Stimulated activated CD4-positive, alpha-beta T cell treated with anti-CD3 and anti-CD28 coated beads, Interleukin-4, amount 100 ng/mL, for 48 hours (primary cell): ENCODE results near the gene ESR2.
"Not testable (repeated sequence)": the region's sequence is repeated elsewhere in the genome, so short reads cannot be mapped to it uniquely, and the experiment has no call there.

Experiments used
- DNase-seq, 2 donors: peaks; one replicate each; pipeline ENCODE4 v3.0.0-alpha.2; 2020; ENCODE audit warnings: low read depth in 2 of 2

The ESR2 gene

DNA sequence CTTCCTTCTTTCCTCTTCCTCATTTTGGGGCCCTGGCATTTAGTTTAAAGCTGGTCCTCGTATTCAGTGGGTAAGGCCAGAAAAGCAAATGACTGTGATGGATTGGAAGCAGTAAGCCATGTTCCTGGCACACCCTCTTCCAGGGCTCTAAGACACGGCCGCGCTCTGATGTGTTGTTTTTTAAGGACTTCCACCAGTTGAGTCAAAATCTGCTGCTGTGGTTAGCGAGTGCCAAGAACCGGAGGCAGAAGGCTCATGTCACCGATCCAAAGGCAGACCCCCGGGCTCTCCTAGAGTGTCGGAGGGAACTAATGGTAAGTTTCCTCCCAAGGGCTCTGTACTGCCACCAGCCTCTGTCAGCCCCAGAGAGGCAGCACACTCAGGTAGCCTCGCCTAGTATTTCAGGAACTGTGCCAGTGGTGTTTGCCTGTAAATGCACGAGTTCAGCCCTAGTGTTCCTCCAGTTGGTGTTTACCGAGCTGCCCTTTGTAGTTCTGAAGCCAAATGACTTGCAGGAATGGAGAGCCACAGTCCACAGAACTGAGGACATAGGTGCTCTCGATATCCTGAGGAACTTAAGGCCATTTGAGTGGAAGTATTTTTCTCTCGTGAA lies 72.7 kb downstream of the ESR2 start:
- no peak for DNase-seq

DNA sequence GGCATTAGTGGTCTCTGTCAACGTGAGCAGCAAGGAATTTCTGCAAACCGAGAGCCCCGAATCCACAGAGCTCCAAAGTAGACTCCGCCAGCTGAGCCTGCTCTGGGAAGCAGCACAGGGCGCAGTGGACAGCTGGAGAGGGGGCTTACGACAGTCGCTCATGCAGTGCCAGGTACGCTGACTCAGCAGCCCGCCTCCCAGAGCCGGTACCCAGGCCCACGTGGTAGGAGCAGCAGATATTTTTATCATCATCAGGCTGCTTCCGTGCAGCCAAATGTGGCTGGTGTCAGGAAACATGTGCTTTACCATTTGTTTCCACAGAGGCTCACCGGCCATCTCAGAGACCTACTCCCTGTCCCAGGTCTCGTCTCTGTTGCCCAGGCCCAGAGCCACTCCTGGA lies 73.7 kb downstream of the ESR2 start:
- DNase-seq = no peak

DNA sequence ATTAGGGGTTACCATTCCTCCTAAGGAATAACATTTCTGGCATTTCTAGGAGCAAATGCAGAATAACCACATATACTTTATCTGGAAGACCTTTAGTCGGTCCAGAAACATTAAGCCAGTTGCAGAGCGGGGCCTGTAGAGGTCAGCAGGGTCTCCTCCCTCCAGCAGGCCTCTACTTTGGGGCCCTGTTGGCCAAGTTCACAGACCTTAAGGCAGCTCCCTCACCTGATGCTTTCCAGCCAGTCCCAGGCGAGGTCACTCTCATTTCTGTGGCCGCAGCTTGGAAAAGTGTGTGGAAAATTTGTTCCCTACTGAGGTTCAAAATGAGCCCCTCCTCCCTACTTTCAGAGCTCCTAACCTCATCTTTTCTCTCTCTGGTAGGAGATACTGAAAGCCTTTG lies 74.1 kb downstream of the ESR2 start:
- no peak for DNase-seq

DNA sequence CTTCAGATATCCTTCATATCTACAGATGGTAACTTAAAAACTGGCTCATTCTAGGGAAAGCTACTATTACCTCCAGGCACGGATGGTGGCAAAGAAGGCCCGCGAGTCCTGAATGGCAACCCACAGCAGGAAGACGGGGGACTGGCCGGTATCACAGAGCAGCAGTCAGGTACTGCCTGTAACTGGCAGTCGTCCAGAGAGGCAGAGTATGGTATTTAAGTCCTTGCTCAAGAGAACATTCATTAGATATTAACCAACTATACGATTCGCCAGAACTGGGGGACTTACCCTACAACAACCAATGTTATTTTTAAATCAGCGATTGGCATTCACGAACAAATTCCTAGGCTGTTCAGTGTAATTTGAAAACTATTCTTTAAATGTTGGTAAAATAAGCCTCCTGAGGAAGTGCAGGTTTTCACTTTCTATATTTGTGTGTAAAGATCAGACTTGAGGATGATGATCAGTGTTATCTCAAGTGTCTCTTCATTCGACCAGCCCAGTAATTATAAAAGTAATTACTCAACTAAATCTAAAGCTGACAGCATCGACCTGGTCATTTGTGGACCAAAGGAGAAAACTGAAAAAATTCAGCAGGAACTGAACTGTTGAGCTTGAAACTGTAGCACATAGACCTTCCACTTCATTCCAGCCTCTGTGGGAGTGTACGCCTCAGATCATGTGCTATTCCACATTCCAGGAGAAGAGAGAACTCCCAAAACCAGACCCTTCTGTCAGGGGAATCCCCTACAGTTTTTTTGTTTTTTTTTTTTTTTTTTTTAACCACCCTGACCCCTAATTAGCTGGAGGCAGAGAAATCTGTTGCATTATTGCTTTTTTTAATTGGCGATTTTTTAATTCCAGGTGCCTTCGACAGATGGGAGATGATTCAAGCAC lies 75.6 kb downstream of the ESR2 start:
- DNase-seq = no peak

DNA sequence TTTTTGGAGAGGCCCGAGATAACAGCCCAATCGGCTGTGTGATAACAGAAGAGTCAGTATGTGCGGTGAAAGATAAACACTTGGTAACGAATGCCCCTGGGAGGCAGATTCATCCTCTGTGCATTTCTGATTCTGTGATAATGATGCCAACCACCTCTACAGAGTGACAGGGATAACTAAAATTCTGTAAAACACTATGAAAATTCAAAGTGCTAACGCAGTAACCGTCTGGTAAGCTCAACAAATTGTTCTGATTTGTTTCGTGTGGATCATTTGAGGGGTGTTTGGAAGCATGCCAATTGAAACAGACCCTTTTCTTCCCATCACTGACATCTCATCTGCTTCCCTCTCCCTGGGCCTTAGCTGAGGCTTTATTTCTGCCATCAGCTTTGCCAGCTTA lies 76.3 kb downstream of the ESR2 start:
- no peak for DNase-seq

DNA sequence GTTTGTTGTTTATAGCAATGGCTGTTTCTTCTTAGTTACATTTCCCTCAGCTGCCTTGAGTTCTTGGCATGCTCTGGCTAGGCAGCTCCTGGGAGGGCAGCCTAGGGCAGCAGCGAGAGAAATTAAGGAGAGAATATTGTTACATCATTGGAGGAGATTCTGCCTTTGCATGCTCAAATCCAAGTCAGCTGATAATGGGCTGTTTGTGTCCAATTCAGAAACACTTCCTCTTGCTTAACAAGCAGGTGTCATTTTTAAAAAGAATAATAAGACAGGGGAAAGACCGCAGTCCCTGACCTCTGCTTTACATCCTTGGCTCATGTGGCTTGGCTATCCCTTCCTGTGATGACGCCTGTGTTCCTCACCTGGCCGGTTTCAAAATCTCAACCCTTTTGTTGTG lies 76.9 kb downstream of the ESR2 start:
- DNase-seq = no peak

DNA sequence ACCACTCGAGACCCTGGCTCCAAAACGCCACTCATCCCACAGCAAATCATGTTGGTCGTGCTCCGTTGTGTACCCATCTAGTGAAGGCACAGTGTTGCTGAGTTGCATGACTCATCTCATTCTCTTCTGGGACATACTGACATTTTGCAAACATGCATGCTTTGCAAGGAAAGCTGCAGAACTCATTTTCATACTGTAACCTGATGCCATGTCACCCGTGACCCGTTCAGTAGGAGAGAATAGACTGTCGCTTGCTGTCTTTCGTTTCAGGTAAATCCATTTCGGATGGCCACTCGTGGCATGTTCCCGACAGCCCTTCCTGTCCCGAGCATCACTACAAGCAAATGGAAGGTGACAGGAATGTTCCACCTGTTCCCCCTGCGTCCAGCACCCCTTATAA lies 78.2 kb downstream of the ESR2 start:
- DNase-seq = no peak

DNA sequence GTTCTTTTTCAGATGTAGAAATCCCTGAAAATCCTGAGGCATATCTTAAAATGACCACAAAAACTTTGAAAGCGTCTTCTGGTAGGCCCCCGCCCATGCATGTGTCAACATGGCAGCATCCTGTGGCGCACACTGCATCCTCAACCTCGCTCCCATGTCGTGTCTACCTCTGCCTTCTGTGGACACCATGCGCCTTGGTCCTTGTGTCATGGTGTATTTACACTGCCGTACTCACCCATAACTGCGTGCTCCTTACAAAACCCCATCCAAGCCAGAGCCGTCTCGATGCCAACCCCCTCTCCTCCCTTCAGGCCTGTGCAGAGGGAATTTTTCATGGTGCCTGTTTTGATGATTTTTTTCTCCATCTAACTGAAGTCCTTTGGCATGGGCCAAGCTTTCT lies 78.9 kb downstream of the ESR2 start:
- no peak for DNase-seq

DNA sequence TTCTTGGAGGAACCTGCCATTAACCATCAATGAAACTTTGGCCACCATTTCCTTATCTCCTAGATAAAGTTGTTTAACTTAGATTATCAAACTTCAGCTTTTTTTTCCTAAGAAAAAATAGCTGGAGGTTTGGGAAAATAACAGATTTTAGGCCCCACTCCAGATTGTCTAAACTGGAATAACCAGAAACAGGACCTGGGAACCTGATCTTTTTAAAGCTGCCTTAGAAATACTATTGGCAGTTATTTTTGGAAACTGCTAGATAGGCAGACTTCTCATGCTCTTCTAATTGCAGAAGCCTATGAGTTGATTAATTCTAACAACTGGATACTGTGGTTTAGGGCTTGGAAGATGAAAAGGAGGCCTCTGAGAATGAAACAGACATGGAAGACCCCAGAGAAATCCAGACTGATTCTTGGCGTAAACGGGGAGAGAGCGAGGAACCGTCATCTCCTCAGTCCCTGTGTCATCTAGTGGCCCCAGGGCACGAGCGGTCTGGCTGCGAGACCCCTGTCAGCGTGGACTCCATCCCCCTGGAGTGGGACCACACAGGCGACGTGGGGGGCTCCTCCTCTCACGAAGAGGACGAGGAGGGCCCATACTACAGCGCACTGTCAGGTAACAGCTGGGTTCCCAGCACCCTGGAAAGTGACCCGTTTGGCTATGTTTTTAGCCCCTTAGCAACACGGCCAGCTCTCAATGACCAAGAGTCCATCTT lies 80.2 kb downstream of the ESR2 start:
- DNase-seq = no peak

DNA sequence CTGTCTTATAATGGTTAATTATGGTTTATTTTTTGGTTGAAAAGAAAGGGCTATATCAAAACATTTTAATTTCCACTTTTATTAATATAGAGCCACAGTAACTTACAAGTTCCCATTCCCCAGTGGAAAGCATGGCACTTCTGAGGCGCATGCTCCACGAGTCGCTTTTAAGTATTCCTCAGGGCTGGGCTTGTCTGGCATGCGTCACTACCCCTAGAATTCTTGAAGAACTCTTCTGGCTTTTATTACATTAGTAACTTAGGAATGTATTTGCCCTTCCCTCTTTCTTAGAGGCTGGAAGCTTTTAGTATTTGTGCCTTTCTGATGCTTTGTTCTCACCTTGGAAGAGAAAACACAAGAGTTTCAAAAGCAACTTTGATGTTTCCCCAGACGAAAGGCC lies 81.1 kb downstream of the ESR2 start:
- DNase-seq = no peak

DNA sequence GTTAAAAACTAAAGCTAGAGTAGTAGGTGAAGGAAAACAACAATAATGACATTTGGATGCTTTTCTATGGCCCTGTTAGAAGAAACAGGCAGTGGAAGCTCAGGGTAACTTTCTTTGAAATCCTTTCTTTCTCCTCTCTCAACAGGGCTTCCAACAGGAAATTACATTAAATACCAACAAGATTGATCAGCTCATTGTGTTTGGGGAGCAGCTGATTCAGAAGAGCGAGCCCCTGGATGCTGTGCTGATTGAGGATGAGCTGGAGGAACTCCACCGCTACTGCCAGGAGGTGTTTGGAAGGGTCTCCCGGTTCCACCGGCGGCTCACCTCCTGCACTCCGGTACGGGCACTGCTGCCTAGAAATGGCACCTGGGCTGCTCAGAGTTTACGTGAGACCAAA lies 81.5 kb downstream of the ESR2 start:
- no peak for DNase-seq

DNA sequence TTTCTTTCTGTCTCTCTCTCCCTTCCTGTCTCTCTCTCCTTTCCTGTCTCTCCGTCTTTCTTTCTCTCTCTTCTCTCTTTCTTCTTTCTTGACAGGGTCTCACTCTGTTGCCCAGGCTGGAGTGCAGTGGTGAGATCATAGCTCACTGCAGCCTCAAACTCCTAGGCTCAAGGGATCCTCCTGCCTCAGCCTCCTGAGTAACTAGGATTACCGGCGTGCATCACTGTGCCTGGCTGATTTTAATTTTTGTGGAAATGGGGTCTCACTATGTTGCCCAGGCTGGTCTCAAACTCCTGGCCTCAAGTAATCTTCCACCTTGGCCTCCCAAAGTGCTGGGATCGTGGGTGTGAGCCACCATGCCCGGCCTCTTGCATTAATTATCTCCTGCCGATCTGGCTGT lies 83.3 kb downstream of the ESR2 start:
- DNase-seq = not testable (repeated sequence)

DNA sequence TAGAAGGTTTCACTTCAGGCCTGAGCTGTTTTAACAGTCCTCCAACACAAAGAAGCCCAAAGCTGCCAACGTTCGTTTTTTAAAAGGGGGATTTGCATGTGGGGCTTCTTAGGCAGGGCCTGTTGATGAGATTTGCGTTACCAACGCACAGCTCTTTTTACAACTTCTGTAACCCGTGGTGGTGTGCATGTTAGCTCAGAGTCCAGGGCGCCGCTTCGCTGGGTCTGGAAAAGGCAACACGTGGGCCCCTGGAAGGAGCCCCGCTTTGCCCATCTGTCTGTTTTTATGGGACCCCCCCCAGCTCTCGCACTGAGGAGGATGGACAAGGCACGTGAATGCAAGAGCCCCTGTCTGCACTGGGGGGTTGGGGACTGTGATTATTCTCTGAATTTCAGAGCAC lies 84.0 kb downstream of the ESR2 start:
- no peak for DNase-seq

DNA sequence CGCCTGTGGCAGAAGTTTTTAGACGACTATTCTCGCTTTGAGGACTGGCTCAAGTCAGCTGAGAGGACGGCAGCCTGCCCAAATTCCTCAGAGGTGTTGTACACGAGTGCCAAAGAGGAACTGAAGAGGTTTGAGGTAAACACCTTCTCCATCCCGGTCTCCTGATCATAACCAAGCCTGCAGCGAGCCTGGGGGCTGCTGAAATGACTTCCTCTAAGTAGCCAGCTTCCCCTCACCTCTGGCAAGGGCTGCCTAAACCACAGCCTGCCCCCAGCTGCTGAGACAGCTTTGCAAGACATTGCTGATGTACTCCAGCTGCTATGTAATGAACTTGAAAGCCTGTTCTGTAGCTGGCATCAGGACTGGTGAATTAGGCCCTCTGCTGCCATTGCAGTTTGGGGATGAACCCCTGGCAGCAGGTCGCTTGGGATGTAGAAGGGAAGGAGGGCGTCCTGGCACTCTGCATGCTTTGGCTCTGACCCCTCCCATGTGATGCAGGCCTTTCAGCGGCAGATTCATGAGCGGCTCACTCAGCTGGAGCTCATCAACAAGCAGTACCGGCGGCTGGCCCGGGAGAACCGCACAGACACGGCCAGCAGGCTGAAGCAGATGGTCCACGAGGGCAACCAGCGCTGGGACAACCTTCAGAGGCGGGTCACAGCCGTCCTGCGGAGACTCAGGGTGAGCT lies 84.6 kb downstream of the ESR2 start:
- no peak for DNase-seq

DNA sequence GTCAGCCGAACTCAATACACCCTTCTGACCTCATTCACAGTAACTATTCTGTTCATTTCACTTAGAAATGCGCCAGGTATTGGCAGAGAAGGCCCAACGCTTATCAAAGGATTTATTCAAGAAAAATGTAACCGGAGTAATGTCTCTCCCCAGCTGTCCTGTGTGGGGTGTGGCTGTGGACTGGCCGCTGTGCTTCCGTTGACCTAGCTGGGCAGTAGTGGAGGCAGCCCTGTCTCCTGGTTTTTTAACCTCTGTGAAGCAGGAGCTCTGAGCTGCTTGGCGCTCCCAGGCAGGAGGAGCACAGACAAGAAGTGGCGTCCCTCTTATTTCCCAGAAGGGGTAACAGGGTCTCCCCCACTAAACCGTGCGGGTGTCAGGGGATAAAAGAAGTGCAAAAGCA lies 85.2 kb downstream of the ESR2 start:
- DNase-seq = no peak

DNA sequence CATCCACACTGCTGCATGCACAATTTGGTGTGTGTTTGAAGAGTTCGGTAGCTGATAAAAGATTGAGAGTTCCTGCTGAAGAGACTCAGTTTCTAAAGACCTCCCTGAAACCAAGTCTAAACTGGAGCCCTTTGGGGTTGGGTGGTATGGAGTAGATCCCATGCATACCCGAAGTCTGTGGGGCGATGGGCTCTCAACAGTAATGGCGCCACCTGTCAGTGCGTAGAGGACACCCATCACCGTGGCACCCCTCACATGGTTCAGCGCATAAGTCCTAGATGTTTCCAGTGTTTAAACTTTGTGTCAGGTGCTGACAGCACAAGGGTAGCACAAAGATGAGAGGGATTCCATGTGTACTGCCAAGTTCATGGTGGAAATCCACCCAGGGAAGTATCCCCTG lies 85.9 kb downstream of the ESR2 start:
- DNase-seq = no peak

DNA sequence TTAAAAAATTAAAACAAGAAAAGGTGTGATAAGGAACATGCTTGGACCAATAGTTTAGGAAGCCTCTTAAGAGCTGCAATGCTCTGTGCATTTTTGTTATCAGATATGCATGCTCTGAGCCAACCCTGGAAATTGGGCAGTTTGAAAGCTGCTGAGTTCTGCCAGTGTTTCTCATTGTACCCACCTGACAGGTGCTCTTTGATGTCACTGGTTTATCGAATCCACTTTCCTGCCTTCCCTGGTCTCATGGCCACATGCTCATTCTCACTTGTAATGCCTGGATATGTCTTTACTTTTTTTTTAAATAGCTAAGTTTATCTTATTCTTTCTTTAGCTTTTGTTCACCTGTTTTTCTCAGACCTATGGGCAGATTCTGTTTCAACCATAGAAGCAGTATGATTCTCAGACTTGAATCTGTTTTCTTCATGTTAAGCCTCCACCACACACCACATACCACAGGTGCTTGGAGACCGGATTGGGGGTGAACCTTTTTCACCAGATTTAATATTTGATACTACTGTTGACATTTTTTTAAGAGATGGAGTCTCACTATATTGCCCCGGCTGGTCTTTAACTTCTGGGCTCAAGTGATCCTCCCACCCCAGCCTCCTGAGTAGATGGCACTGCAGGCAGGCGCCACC lies 90.7 kb downstream of the ESR2 start:
- no peak for DNase-seq

DNA sequence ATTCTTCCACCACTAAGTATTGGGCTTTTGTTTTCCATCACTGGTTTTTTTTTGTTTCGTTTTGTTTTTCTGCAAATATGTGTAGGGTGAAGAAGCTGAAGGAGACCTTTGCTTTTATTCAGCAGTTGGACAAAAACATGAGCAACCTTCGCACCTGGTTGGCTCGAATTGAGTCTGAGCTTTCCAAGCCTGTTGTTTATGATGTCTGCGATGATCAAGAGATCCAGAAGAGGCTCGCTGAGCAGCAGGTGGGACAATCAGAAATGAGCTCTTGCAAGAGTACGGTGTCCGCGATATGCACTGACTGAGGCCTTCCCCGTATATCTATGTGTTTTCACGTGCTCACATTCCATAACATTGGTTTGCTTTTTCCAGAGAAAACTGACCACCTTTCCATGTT lies 91.5 kb downstream of the ESR2 start:
- no peak for DNase-seq

DNA sequence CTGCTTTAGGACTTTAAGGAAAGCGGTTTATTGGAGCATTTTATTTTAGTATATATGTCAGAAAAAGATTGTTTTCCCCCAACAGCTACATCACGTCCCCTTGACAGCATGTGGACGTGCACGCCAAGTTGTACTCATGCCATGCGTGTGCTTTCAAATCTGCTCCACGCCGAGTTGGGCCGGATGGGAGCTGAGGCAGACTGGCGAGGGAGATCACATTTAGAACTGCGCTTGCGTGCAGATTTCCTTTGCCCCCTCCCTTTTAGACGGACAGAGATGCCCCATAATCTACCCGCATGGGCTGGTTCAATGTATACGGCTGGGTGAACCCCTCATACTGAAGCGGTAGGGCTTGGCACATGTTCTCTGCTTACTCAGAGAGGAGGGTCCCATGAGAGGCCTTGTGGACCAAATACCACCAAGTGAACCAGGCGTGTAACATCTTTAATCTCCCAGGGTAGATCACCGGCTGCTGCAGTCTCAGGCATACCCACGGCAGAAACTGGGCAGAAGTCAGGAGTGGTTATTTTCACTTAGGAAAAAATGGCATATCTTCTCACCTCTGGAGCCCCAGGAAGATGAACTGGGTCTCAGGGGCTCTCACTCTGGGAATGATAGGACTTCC lies 92.1 kb downstream of the ESR2 start:
- DNase-seq = no peak

DNA sequence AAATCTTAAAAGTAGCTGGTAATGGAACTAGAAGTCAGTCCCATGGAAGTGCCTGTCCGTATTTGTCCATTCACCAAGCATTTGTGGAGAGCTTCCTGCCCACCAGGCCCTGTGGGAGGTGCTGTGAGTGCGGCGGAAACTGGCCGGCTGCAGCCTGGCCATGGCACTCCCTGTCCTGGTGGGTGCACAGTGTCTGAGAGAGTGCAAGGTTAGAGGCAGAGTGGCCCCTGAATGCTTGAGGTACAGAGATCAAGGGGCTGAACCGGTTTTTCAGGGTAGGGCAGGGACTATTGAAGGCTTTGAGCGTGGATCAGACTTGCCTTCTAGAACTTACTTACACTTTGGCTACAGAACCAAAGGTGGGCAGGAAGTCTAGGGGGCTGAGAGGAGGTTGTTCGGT lies 92.9 kb downstream of the ESR2 start:
- no peak for DNase-seq

DNA sequence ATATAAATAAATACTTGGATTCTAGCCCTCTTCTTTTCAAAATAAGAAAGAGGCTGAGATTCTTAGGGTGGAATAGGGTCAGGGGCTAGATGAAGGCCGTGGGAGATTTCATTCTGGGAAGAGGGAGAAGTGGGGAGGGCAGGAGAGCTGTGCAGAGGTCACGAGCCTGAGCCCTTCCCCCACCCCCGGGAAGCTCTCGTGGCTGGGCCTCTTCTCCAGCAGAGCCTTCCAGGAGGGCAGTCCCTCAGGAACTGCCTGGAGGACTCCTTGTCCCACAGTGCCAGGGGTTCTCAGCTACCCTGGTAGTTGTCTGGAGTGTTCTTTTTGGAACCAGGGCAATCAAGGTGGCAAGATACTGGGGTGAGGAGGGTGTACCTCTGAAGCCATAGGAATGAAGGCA lies 94.0 kb downstream of the ESR2 start:
- DNase-seq = no peak
